GM19455 (cell line): ENCODE results near the gene BMERB1.

ENCODE experiments used
- ATAC-seq: cut with Tn5 transposase; IDR thresholded peaks from one replicate; pipeline ENCODE4 v1.9.1; 2021; ENCODE audit not compliant: unreplicated experiment

The BMERB1 gene

DNA sequence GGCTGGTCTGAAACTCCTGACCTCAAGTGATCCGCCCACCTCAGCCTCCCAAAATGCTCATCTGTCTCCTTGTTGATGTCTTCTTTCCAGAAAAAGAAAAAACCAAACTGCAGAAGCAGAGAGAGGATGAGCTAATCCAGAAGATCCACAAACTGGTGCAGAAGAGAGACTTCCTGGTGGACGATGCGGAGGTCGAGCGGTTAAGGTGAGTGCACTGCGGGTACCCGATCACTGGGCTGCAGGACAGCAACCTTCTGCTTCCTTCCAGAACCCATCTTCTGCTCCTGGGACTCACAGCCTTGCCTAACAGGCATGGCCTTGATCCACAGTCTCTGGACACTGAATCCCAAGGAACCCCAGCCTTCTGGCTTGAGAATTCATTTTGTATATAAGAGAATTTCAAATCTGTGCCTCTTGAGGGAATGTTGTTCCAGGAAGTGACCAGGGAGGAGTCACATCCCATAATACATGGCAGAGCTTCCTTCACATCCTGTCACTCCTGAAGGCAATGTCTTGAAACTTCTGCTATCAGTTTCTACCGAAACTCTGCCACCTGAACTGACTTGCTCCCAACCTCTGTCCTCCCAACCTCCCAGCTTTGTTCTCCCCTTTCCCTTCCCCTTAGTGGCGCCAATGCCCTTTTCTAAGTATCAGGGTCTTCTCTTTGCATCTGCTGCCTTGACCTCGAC, 146.9 kb downstream of the BMERB1 start:
- ATAC-seq, result no peak

DNA sequence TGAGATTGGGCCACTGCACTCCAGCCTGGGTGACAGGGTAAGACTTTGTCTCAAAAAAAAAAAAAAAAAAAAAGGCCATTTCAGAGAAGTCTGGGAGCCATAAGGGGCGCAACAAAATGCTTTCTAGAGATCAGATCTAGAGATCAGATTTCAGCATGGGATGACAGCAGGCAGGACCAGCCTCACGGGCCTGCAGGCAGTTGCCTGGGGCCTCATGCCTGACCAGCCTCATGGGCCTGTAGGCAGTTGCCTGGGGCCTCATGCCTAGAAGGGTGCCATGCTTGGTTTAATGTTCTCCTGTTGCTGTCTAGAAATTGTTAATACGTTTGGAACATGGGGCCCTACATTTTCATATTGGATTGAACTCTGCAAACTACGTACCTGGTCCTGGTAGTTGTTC, 149.1 kb downstream of the BMERB1 start:
- ATAC-seq, result no peak

DNA sequence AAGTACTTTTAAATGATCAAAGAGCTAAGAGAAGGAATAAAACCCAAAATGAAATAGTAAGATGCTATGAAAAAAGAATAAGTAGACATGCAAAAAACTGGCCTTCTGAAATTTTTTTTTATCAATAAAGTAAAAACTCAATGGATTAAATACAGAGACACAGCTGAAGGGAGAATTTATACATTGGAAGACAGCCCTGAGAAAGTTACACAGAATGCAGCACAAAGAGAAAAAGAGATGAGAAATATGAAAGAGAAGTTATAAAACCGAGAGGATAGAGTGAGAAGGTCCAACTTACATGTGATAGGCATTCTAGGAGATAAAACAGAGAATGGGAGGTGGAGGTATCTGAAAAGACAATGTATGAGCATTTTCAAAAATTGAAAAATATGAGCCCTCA, 151.6 kb downstream of the BMERB1 start:
- no peak for ATAC-seq

DNA sequence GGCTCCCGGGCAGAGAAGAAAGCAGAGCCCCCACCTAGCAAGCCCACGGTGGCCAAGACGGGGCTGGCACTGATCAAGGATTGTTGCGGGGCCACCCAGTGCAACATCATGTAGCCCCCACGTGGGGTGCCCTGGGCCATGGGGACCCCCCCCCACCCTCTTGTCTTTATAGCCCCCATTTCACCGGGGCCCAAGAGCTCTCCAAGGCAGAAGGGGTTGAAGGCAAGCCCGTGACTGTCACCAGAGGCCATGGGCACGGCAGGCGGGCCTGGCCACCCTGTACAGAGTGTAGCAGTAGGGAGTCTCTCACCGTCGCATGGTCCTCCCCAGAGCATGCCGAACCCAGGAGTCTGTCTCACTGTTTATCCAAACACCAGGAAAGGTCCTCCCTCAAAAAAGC, 152.3 kb downstream of the BMERB1 start:
- no peak for ATAC-seq

DNA sequence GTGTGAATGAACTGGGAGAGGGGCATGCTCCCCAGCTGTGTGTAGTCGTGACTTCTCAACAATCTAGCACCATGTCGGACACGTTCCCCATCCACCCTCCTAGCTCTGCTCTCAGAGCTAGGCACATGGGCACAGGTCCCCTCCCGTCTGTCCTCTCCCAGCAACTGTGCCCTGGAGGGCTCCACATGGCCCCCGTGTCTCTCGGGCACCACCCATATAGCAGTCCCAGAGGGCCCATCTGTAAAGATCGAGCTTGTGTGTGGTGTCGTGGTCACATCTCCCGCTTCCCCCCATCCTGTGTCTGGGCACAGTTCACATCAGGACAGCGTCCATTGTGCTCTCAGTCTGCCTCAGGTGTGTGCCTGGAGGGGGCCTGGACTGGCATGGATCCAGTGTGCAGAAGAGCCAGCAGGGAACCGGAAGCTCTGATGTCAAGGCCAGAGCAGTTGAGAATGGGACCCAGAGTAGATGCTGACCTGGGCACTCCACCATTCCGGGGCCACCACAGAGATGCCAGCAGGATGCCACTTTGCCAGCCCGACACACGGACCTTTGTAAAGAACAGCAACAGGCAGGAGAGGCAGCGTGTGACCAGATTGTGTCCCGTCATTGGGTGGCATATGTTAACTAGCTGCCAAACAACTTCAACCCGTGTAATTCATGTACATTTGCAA, 152.9 kb downstream of the BMERB1 start:
- ATAC-seq, result no peak

DNA sequence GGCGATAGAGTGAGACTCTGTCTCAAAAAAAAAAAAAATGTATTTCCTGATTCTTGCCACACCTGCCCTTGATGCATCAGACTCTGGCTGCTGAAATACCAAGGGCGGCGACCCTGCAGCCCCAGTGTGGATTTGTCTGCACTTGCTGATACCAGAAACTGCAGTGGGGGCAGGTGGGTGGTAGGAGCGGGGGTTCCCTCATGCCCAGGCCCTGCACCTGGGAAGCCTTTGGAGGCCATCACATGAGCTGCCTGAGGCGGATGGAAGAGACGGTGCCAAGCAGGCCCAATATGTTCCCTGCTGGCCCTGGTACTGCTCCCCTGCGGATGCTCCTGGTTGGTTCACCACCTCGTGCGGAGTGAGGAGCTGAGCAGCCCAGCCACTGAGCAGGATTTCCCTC, 157.9 kb downstream of the BMERB1 start:
- no peak for ATAC-seq

DNA sequence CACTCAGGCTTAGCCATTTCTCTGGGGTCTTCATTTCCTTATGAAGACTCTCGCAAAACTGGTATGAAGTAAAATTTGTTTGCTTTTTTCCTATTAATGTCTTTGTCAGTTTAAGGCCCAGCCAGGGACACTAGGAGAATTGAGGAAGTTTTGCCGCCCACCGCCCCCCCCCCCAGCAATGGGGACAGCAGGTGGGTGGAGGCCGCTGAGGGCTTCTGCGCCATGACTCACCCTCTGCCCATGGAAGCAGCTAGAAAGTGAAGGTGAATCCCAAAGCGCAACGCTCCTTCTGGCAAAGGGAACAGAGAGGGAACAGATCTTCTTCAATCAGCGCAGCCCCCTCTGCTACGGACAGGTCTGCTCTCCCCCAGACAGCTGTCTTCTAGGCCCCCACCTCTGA, 158.8 kb downstream of the BMERB1 start:
- no peak for ATAC-seq

DNA sequence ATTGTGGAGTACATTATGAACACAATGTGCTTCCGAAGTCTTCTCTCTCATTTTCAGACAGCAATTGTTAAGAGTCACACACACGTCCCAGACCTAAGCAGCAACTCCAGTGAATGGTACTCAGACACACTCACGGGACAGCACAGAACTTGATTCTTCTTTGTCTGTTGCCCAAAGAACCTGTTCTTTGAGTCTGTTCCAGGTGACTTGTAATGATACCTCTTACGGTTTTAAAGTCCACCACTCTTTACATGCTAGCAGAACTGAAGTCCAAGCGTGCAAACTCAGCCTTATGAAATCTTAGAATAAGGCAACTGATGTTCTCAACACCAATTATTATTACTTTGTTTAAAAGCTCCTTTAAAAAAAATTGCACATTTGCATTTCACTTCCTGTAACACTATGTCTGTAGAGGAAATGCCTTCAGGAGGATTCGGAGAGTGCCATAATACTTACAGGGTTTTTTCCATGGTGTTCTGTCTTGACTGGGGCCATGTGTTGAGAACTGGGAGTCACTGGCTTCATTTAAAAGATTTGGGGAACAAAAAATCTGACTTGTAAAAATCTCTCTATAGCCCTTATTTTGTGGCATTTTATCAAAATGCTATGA, 160.4 kb downstream of the BMERB1 start:
- no peak for ATAC-seq

DNA sequence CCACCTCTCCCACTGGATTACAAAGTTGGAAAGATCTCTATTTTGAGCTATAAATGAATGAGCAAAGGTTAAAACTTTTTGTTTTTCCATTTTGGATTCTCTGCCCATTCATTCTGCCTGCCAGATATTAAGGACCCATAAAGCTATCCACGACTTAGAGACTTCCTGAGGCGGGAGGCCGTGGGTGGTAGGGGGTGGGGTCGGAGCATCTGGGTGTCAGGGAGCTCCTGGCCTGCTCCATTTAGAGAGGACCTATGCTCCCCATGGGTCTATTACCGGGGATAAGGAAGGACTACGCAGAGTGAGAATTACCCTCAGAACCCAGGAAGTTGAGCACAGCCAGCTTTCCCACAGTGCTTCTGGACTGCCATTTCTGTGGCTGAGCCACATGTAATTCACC, 162.7 kb downstream of the BMERB1 start:
- no peak for ATAC-seq

DNA sequence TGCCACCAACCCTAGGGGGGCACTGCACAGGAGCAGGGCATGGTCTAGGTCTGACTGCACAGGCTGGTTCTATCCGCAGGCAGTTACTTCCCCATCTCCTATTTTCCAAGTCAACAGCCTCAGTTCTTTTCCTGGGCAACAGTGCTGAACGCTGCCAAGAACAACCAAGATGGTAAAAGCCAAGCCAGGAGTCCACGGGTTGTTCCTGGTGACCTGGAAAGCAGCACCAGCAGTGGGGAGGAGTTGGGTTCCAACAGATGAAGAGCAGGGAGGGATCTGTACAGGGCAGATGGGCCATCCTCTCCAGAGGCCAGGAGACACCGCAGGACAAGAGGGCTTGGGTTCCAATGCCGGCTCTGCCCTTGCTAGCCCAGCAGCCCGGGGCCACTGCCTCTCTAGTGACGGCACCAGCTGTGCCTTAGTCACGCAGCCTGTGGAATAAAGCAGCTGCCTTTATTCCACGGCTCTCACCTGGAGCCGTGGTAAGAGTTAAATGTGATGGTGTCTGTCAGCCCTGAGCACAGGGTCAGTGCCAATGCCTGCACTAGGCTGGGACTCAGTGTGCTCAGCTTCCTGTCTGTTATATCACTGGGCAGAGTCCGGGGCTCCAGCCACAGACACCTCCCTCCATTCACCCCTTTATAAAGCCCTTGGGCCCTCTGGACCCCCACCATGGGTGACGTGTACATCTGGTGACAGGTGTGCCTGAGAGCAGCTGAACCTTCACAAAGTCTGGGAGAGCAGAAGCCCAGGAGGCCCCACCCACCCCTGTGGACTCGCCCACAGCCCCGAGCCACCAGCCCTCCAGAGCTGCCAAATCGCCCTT, 163.6 kb downstream of the BMERB1 start:
- ATAC-seq, result no peak

DNA sequence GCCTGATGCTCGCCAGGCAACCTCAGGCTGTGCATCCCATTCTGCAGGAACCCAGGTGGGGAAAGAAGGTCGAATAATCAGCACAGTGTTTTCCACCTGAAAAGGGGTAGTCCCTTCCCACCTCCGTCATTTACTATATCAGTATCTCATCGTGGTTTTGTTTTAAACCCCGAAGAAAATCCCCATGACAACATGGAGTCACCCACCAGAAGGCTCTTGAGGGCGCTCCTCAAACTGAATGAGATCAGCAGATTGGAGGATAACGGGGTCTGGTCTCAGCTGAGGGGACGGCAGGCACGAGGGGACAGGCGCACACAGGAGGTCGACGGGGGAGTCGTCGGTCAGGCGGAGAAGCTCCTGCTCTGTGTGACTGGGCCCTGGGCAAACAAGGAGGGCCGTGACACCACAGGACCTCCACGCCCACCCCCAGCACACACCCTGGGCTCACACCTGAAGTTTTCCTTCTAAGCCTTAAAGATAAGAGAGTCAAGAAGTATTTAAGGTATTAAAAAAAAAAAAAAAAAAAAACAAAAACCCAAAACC, 164.3 kb downstream of the BMERB1 start:
- ATAC-seq, result no peak

DNA sequence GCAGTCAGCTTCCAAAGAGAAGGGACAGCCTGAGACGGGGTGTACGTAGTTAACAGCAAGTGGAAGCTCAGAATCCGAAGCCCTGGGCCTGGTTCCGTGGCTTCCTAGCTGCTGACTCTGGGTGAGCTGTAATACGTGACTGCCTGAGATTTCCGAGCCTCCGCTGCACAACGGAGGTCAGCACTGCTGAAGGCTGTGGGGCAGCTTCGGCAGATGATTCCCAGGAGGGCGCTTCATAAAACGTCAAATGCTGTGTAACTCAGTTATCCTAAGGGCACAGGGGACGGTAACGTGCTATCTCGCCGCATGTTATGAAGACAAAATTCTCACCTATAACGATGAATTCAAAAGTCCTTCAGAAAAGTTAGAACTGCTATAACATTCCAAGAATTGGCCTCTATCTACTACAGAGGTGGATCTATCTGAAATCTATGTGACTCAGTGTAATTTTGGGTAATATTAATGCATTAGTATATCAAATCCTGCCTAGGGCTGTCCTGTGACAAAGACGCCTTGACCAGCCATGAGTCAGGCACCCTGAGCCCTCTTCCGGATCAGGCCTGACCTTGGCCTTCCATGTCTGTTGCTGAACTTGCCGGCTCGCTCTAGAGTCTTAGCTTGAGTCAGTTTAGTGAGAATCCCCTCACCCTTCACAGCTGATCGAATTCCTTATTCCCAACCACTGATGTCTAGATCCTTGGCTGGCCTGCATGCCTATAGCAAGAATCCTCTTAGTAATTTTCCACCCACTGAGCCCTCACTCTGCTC, 165.1 kb downstream of the BMERB1 start:
- no peak for ATAC-seq

DNA sequence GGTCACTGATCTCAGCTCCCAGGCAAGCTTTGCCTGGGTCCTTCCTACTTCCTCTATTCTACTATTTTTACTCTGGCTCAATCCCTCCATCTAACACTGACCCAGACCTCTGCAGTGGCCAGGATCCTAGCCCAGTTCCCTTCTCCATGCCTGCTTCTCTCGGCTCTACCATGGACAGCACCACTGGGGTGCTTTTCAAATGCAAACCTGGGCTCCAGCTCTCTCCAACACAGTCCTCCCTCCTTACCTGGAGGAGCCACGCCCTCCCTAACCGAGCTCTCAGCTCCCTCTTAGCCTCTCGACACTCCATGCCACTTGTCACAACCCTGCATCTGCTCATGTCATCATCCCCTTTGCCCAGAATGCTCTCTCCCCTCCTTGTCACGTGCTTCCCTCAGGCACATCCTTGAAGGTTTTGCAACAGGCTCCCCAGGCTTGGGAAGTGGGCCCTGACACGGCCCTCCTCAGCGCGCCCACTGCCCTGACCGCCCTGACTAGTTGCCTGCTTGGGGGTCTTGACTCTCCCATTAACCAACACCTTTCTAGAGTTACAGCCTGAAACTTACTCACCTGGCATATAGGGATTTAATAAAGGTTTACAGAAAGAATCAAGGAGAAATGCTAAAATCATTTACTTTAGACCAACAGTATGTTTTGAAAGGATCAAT, 167.0 kb downstream of the BMERB1 start:
- no peak for ATAC-seq

DNA sequence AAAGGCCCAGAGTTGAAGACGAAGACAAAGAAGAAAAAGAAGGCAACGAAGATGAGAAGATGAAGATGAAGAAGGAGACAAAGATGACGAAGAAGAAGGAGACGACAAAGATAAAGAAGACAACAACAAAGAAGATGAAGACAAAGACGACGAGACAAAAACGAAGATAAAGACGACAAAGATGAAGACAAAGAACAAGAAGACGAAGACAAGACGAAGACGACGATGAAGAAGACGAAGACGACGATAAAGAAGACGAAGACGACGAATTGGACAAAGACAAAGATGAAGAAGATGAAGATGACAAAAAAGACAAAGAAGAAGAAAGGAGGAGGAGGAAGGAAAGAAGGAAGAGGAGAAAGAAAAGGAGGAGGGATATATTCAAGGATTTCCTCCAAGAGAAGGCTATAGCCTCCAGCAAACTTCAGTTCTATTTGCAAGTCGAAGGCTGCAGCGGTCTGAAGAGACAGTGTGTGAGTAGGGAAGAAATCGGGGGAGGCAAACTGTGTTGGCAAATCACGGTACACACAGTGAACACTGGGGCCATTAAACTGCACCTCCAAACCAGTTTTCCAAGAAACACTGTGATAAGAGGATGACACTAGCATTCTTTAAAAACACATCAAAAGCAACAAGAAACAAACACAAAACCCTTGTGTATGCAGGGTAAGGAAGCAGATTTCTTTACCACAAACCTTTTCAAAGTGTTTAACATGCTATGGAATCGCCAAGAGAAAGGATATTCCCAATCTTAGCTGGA, 168.1 kb downstream of the BMERB1 start:
- ATAC-seq, result no peak

DNA sequence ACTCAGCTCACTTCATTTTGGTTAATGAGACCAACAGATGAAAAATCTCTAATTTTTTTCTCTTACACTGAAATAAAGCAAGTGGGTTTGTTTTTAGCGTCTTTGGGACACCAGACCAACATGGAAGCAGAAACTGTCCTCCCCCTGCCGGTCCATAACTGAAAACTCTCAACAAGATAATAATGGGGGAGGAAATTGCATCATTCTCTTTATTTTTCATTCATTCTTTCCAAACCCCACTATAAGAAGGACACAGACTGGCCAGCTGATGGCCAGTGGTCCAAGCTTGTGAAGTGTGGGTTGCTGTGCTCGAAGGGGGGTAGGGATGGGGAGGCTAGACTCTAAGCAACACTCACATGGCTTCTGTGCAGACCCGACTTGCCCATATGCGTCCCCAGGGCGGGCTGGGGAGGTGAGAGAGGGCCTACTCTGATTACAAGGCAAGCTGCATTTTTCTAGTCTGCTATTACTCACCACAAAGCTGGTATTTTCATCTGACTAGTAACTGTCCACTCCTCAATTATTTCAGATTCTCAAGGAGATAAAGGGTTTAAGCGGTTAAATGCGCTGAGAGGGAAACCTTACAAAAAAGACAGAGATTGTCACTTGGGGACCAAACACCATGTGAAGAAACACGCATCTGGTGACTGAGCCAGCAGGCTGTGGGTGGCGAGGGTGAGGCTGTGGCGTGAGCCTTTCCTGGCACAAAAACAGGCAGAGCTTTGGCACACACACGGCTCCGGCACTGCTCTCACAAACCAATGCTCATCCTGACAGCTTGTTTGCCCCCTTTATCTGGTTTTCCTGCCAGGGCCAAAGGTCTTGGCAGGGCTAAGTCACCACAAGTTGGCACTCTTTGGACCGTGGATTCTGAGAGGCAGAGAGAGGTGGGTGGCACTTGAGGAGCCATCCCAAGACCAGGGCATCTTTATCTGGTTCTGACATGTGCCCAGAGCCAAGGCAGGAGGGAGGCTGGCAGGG, 170.4 kb downstream of the BMERB1 start:
- no peak for ATAC-seq

DNA sequence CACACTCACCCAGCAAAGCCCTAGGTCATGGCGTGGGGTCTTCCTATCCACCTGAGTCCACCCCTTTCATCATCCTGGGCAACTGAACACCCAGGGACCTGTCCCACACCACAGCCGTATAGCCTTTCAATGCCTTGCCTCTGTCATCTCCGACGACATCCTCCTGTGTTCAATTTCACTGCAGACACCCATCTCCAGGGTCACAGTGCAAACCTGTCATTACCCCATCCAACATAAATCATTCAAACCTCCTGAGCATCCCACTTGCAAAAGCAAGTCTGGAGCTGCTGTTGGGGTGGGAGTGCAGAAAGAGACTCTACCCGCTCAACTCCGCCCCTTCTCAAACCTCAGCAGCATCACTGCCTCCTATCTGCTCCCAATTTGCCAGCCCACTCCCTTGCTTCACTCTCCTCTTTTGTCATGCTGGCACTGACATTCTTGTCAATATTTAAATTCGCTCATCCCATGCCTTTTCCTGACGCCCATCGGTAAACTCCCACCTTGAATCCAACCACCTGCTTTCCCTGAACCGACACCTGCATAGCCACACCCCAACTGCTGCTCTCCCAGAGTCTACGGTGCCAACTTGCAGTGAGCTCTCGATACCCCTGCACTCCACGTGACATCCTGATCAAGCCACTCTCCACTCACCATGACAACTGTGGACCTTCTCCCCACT, 171.6 kb downstream of the BMERB1 start:
- ATAC-seq, result no peak

DNA sequence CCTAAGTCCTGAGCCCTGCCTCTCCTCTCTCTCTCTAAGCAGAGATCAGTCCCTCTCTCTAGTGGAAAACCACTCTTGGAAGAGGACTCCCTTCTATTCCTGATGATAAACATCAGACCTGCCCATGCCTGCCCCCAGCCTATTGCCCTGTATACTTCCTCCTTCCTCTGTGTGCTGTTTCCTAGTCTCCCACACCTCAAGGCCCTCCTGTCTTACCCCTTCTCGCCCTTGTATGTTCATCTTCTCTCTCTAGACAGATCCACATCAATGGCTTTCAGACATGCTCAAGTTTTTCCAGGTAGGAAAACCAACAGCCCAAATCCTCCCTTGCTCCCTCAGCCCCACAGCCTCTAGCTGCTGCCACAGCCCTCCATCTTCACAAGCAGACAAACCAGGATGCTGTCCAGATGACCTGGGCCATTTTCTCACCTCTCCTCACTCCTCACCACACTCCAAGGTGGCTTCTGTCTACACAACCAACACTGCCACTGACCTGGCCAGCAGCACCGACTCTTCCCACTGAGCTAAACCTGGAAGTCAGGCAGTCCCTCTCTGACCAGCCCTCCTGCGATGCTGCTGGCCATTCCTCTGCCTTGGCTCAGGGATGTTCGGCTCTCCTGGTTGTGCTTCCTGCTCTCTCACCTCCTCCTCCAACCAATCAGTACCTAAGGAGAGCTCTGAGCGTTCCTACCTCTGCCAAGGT, 172.3 kb downstream of the BMERB1 start:
- ATAC-seq, result no peak
